ENCODE results near the gene CRLF2. TPM values are rescaled to one million over a fixed set of nuclear protein-coding genes. Genes with fewer than 3 reads are reported as not detected.

The CRLF2 gene
- total RNA-seq, 4 donors from 2014 or later, result not detected

DNA sequence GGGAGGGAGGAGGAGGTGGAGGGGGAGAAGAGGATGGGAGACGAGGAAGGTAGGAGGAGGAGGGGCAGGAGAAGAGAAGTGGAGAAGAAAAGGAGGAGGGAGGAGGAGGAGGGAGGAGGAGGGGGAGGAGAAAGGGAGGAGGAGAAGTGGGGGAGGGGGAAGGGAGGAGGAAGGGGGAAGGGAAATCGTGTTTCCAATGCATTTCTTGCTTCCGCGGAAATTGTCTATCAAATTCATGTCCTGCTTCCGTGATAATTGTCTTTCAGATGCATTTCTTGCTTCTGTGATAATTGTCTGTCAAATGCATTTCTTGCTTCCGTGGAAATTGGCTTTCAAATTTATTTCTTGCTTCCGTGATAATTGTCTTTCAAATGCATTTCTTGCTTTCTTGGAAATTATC is 43.3 kb downstream of the CRLF2 start:
- WGBS, 2 donors, result 68 to 69% methylated on average over 7 of the region's 7 CpGs

DNA sequence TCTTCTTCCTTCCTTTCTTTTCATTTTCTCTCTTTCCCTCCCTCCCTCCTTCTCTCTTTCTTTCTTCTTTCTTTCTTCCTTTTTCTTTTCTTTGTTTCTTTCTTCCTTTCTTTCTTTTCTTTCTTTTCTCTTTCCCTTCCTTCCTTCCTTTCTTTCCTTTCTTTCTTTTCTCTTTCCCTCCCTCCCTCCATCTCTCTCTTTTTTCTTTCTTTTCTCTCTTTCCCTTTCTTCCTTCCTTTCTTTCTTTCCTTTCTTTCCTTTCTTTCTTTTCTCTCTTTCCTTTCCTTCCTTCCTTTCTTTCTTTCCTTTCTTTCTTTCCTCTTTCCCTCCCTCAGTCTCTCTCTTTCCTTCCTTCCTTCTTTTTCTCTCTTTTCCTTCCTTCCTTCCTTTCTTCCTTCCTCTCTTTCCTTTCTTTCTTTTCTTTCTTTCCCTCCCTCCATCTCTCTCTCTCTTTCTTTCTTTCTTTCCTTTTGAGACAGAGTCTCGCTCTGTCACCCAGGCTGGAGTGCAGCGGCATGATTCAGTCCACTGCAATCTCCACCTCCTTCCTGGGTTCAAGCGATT is 44.4 kb downstream of the CRLF2 start:
- Histone ChIP-seq H3K36me3 (no peaks in the 10 kb centered on the region), H3K27ac (no peak overlapping the region), H3K4me1 (no peaks in the 10 kb centered on the region), H3K4me3 (replicated peaks in 1 of 3) (no peak overlapping the region), H3K27me3 (no peaks in the 10 kb centered on the region), H3K9me3 (no peaks in the 10 kb centered on the region)
- TF ChIP-seq, protein P1, sequence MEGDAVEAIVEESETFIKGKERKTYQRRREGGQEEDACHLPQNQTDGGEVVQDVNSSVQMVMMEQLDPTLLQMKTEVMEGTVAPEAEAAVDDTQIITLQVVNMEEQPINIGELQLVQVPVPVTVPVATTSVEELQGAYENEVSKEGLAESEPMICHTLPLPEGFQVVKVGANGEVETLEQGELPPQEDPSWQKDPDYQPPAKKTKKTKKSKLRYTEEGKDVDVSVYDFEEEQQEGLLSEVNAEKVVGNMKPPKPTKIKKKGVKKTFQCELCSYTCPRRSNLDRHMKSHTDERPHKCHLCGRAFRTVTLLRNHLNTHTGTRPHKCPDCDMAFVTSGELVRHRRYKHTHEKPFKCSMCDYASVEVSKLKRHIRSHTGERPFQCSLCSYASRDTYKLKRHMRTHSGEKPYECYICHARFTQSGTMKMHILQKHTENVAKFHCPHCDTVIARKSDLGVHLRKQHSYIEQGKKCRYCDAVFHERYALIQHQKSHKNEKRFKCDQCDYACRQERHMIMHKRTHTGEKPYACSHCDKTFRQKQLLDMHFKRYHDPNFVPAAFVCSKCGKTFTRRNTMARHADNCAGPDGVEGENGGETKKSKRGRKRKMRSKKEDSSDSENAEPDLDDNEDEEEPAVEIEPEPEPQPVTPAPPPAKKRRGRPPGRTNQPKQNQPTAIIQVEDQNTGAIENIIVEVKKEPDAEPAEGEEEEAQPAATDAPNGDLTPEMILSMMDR (IDR thresholded peaks at IDR 0.05), result no peak
- no peak for TF ChIP-seq POLR2A (IDR thresholded peaks at IDR 0.05)
- WGBS, 2 donors, result 92 to 99% methylated on average over 3 of the region's 3 CpGs
- DNase-seq, result no peak
- intact Hi-C loops (cut with DNase I), result no loop called here

More for the DNA sequence above, 43.3 kb downstream of the CRLF2 start:
- no peak for DNase-seq
- no peak for TF ChIP-seq POLR2A (IDR thresholded peaks at IDR 0.05)
- TF ChIP-seq, protein P1 (IDR thresholded peaks at IDR 0.05), result no peak
- Histone ChIP-seq H3K36me3 (no peaks in the 10 kb centered on the region), H3K27me3 (no peaks in the 10 kb centered on the region), H3K4me3 (replicated peaks in 1 of 3) (no peak overlapping the region), H3K27ac (no peak overlapping the region), H3K4me1 (no peaks in the 10 kb centered on the region), H3K9me3 (no peaks in the 10 kb centered on the region)
- intact Hi-C loops (cut with DNase I), result no loop called here

DNA sequence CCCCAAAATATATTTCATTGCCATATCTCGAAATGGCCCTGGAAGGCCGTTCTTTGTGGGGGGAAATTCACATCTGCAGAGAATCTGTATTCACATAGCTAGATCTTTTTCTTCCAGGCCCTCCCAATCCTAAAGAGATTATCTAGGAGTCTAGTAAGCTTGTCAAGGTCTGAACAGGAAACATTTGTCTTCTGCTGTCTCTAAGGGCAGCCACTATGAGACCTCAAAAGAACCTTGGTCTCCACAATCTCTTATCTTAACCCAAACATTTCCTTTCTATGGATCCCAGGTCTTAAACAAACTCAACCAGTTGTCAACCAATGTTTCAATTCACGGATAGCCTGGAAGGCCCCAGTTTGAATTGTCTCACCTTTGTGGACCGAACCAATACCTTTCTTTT is 45.0 kb downstream of the CRLF2 start:
- no peak overlapping the region for H3K4me3 ChIP-seq (replicated peaks in 1 of 3)
- no peak overlapping the region for H3K27ac ChIP-seq
- WGBS, 2 donors, result 45 to 58% methylated on average over 4 of the region's 4 CpGs
- intact Hi-C loops (cut with DNase I), result no loop called here
- DNase-seq, result no peak
- H3K27me3 ChIP-seq, result no peaks in the 10 kb centered on the region
- H3K4me1 ChIP-seq, result no peaks in the 10 kb centered on the region
- no peaks in the 10 kb centered on the region for H3K9me3 ChIP-seq
- no peaks in the 10 kb centered on the region for H3K36me3 ChIP-seq
- TF ChIP-seq, protein P1 (IDR thresholded peaks at IDR 0.05), result no peak

DNA sequence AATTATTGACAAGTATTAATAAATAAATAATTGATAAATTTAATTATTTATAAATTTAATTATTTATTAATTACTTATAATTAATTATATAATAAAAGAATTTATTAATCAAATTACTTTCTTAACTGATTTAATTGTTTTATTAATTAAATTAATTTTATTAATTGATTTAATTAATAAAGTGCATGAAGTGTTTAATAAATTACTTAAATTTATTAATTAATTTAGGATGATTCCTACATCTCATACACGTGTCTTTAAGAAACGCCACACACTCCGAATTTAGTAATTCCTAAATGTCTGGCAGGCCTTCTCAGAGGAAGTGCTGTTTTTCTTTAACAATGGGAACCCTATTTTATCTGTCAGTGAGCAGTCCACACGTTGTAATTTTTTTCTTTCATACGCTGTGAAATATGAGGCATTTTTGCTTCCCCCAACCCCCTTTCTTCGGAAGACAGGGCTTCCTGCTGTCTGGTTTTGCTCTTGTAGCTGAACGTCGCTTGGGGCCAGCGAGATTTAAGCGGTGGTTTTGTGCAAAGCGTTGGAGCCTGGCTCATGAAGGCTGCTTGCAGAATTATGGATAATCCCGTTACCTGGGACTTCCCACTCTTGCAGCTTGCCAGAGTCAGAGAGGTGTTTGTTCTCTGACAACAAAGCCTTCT is 46.8 kb downstream of the CRLF2 start:
- no peaks in the 10 kb centered on the region for H3K9me3 ChIP-seq
- DNase-seq, result no peak
- H3K27ac ChIP-seq, result no peak overlapping the region
- 30 to 37% methylated on average over 12 of the region's 12 CpGs for whole genome bisulfite sequencing, 2 donors
- intact Hi-C loops (cut with DNase I), result no loop called here
- no peak overlapping the region for H3K4me3 ChIP-seq (replicated peaks in 1 of 3)
- no peaks in the 10 kb centered on the region for H3K27me3 ChIP-seq
- no peaks in the 10 kb centered on the region for H3K36me3 ChIP-seq
- H3K4me1 ChIP-seq, result no peaks in the 10 kb centered on the region
- TF ChIP-seq, protein P1 (IDR thresholded peaks at IDR 0.05), result no peak
- TF ChIP-seq POLR2A (IDR thresholded peaks at IDR 0.05), result no peak
